HG03025 (cell line): ENCODE data around the gene F5.
"Not testable (repeated sequence)": the region's sequence is repeated elsewhere in the genome, so short reads cannot be mapped to it uniquely, and the experiment has no call there.

Experiments
- ATAC-seq: cut with Tn5 transposase; IDR thresholded peaks from one replicate; pipeline ENCODE4 v1.9.1; 2021; ENCODE audit warnings: mild to moderate bottlenecking, moderate library complexity; ENCODE audit not compliant: unreplicated experiment, low FRiP score

F5 gene

DNA sequence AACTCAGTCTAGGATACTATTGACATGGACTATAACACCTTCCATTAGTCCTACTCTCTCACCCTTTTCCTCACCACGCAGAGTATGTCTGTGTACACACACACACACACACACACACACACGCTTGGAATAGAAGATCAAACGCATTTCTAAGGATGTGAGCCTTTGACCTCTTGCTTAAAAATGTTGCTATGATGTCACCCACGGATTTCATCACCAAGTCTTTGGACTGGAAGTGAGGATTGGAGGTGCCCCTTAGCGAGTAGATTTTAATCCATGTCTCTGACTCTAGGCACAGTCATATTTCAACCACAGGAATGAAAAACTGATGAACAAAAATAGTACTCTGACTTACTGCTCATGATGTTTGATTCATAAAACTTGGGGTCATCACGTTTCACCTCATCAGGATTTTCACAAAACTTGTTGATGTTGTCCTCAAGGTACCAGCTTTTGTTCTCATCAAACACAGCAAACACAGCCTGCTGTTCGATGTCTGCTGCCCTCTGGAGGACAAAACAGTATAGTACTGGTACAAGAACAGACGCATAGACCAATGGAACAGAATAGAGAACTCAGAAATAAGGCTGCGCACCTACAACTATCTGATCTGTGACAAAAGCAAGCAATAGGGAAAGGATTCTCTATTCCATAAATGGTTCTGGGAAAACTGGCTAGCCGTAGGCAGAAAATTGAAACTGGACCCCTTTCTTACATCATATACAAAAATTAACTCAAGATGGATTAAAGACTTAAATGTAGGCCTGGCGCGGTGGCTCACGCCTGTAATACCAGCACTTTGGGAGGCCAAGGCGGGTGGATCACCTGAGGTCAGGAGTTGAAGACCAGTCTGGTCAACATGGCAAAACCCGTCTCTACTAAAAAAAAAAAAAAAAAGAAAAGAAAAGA, 39.9 kb downstream of the F5 start:
- peak; percentile 79 for ATAC-seq

GRCh38 chr1:169545472-169545871, 40.8 kb downstream of the F5 start:
- no peak for ATAC-seq

DNA sequence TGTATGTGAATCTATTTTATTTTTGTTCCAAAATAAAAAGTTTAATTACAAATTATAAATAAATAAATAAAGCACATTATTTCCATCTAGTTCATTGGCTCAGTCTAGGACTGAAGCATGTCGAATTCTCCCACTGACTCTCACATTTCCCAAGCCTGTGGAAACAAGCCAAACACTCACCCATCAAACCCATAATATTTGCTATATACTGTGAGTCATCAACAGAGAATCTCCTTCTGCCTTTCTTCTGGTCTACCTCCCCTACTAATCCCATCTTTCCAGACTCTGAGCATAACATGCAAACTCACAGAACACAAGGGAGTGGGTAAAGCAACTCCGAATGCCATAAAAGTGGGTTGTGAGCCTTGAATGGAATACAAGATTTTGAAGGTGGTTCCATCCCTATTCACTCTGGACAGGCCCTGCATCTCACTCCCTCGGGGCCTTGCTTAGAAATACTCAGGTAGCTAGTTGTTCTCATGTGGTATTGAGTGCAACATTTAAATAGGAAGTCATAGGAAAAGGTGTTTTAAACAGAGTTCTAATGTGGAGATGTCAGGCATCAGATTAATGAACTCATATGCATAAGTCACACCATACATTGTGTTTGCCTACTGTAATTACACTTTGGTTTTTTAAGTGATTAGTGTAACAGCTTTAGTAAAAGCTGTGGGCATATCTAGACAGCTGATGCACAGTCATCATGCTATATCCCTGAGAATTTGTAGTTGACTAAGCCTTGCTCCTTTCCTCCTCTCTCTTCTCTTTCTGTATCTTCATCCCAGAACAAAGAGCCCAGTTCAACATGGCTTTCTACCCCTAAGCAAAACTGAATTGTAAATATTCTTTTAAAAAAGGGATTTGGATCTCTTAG, 47.0 kb downstream of the F5 start:
- no peak for ATAC-seq

DNA sequence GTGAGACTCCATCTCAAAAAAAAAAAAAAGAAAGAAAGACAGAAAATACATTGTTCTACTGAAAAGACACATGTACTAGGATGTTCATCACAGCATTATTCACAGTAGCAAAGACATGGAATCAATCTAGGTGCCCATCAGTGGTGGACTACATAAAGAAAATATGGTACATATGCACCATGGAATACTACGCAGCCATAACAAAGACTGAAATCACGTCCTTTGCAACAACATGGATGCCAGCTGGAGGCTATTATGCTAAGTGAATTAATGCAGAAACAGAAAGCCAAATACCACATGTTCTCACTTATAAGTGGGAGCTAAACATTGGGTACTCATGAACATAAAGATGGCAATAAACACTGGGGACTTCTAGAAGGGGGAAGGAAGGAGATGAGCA, 51.6 kb downstream of the F5 start:
- ATAC-seq: no peak

DNA sequence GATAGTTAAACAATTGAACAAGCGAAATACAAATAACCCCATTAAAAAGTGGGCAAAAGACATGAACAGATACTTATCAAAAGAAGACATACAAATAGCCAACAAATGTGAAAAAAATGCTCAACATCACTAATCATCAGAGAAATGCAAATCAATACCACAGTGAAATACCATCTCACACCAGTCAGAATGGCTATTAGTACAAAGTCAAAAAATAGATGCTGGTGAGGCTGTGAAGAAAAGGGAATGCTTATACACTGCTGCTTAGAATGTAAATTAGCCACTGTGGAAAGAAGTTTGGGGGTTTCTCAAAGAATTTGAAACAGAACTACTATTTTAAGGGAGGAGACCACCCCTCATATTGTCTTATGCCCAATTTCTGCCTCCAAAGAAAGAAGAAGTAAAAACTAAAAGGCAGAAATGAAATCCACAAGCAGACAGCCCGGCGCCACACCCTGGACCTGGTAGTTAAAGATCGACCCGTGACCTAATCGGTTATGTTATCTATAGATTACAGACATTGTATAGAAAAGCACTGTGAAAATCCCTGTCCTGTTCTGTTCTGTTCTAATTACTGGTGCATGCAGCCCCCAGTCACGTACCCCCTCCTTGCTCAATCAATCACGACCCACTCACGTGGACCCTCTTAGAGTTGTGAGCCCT, 52.6 kb downstream of the F5 start:
- ATAC-seq: not testable (repeated sequence)

GRCh38 chr1:169530448-169530847, 55.8 kb downstream of the F5 start:
- no peak for ATAC-seq

DNA sequence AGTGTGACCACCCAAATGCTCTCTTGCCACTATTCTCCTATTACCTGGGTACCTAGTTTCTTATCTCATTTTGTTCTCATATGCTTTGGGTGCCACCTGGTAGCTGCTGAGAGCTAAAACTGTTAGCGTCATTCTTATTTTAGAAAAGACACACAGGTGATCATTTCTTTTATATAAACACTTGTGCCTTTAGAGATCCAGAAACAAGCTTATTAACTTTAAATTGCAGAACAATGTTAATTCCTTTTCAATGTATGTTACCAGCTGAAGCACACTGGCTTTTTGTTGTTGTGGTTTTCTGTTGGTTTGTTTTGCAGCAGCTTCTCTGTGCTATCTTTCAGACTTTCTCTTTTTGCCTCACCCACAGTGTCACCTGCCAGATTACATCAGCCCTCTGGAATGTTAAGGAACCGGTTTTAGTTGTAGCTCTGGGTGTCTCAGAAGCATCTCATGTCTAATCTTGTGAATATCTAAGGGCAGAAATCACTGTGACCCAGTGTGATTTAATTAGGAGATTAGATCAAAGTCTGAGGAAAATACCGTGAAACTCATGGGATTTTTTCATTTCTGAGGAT, 57.1 kb downstream of the F5 start:
- ATAC-seq: no peak

GRCh38 chr1:169528215-169529067, 57.8 kb downstream of the F5 start:
- ATAC-seq: no peak

GRCh38 chr1:169527451-169528214, 58.6 kb downstream of the F5 start:
- ATAC-seq: no peak

- ATAC-seq: no peak
Measured at GRCh38 chr1:169527001-169527400, 59.3 kb downstream of the F5 start.

GRCh38 chr1:169526120-169526832, 60.0 kb downstream of the F5 start:
- ATAC-seq: no peak

DNA sequence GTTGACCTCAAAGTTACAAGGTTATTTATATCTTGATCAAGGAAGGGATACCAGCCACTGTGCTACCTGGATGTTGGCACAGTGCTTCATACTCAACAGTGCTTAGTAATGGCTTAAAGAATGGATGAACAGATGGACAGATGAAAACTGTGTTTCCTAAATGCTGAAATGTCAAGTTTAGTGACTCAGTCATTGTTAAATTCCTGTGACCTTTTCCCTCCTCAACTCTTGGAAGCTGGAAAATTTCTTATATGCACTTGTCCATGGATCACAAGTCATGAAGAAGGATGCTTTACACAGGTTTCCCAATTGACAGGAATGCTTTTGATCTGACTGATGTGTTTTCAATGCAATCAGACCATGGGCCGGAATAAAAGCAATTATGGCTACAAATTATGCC, 60.9 kb downstream of the F5 start:
- no peak for ATAC-seq

DNA sequence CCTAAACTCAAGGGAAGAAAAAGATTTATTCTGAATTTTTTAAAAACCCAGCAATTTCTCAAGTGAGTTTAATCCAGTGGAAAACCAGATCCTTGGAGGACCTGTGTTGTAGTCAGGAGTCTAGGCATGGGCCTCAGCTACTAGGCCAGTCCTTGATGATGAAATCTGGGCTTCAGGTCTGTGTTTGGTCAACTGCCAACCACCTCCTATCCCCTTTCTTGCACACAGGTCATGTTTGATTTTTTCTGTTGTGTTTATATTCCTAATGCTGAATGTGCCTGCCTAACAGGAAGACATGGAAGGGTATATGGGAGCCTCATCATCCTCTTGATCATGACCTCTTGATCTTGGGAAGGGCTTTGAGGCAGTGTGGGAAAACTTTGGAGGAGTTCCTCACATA, 62.4 kb downstream of the F5 start:
- ATAC-seq: no peak

GRCh38 chr1:169521226-169521625, 65.1 kb downstream of the F5 start:
- no peak for ATAC-seq

- ATAC-seq: no peak
Measured at GRCh38 chr1:169517558-169518186, 68.6 kb downstream of the F5 start.

- no peak for ATAC-seq
Measured at GRCh38 chr1:169515641-169516040, 70.6 kb downstream of the F5 start.

- ATAC-seq: no peak
Measured at GRCh38 chr1:169514566-169515270, 71.6 kb downstream of the F5 start.
